ENCODE results near the gene CALM1.

DNA sequence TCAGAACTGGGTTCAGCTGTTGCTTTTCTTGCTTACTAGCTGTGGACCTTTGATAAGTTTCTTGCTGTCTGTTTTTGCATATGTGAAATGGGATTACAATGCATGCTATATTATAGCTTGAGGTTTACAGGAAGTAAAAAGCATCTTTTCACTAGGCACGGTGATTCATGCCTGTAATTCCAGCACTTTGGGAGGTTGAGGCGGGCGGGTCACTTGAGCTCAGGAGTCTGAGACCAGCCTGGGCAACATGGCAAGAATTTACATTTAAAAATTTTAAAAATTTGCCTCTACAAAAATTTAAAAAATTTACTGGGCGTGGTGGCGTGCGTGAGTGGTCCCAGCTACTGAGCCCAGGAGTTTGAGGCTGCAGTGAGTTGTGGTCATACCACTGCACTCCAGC is 42.0 kb downstream of the CALM1 start:
- TF ChIP-seq POLR2A (IDR thresholded peaks at IDR 0.05), result no peak
- TF ChIP-seq, protein P1, sequence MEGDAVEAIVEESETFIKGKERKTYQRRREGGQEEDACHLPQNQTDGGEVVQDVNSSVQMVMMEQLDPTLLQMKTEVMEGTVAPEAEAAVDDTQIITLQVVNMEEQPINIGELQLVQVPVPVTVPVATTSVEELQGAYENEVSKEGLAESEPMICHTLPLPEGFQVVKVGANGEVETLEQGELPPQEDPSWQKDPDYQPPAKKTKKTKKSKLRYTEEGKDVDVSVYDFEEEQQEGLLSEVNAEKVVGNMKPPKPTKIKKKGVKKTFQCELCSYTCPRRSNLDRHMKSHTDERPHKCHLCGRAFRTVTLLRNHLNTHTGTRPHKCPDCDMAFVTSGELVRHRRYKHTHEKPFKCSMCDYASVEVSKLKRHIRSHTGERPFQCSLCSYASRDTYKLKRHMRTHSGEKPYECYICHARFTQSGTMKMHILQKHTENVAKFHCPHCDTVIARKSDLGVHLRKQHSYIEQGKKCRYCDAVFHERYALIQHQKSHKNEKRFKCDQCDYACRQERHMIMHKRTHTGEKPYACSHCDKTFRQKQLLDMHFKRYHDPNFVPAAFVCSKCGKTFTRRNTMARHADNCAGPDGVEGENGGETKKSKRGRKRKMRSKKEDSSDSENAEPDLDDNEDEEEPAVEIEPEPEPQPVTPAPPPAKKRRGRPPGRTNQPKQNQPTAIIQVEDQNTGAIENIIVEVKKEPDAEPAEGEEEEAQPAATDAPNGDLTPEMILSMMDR (IDR thresholded peaks at IDR 0.05), result no peak

All from prostate gland (tissue), 2 donors.